Amygdala (tissue), 56 donors: Measurements from ENCODE around the gene TBC1D5.

ENCODE experiments used
- DNase-seq, 56 donors: peaks; one replicate each; lab custom pipeline; 2025; lab: John Stamatoyannopoulos, UW

The TBC1D5 gene

DNA sequence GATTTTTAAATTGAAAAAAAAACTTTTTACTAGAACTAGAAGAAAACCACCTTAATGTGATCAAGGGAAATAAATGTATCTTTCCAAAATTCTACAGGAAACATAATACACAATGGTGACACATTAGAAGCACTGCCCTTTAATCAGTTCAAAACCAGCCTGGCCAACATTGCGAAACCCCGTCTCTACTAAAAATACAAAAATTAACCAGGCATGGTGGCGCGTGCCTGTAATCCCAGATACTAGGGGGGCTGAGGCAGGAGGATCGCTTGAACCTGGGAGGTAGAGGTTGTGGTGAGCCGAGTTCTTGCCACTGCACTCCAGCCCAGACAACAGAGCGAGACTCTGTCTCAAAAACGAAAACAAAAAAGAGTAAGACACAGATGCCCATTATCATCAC lies 134.5 kb downstream of the TBC1D5 start:
- DNase-seq, result no peak

DNA sequence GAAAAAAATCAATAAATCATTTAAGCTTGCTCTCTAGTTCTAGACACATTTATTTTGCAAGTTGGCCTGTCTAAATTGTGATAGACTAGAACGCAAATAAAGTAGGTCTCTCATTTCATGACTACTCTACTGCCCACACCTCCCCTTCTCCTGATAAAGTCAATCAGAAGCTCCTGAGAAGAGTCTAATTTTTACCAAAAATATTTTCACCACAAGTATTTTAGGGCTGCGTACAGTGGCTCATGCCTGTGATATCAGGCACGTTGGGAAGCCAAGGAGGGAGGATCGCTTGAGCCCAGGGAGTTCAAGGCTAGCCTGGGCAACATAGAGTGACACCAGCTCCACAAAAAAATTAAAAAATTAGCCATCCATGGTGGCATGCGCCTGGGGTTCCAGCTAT lies 136.5 kb downstream of the TBC1D5 start:
- no peak for DNase-seq

DNA sequence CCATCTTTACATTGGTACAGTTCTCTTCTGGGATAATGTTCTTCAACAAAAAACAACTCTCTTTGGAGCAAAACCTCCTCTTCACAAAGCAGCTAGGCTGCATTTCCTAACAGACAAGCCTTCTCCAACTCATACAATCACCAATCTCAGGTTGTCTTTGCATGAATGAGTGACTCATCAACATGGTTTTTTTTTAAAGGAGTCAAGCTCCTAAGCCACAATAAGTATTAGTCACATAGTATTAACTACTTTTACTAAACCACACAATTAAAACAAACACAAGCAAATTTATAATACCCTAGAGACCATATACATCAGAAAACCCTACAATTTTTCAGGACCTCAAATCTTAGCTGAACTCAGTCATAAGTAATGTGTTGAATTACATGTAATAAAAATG lies 137.4 kb downstream of the TBC1D5 start:
- no peak for DNase-seq

DNA sequence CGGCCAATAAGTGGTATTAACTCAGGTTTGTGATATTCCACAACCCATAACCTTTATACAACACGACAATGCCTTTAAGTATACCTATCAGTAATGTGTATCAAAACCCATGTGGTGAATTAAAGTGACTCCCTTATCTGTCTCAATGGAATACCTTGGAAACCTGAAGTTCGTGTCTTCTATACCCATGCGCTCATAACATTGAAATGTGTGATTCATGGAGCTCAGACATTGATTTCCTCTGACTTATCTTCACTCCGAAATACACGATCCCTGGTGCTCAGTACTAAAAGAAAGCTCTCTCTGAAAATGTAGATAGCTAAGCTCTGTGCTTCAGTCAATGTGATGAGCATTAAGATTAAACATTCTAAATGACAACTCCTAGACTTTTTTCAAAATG lies 140.3 kb downstream of the TBC1D5 start:
- no peak for DNase-seq

DNA sequence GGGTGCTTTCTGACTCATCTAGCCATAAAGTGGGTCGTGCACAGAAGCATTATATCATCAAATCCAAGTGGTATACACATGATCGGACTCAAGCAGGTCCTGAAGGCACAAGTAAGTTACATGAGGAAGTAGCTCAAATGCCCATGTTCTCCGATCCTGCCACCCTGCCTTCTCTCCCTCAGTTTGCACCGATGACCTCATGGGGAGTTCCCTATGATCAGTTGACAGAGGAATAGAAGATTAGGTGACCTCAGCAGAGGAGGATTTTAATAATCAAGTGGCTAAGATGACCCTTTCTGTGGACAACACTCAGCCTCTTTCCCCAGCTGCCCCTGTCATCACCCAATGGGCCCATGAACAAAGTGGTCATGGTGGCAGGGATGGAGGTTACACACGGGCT lies 149.5 kb downstream of the TBC1D5 start:
- no peak for DNase-seq

DNA sequence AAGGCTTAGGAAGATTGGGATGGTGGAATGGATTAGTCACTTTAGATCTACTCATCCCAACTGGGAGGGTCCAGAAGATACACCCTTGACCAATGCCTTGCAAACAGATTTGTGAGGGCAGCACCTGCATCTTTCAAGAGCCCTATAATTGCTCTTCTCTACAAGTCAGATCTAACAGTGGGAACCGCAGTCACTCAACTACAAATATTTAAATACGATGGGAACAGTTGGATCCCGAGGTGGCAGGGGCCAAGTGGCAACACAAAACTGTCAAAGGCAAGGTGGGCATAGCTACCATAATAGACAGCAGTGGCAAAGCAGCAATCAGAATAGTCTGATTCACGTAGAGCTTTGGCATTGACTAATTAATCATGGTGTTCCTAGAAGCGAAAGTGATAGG lies 152.0 kb downstream of the TBC1D5 start:
- no peak for DNase-seq

DNA sequence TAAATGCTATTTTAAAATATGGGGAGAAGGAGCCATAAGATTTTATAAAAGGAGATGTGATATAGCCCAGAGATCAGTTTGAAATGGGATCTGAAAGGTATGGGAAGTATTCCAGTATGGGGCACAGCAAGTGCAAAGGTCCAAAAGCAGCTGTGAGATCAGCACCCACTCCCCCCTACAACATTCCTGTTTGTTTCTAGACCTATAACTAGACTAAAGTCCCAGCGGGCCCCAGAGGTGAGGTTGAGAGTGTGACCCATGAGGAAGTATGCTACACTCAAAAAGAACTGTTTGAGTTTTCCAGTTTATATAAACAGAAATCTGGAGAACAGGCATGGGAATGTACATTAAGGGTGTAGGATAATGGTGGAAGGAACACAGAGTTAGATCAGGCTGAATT lies 152.5 kb downstream of the TBC1D5 start:
- no peak for DNase-seq

DNA sequence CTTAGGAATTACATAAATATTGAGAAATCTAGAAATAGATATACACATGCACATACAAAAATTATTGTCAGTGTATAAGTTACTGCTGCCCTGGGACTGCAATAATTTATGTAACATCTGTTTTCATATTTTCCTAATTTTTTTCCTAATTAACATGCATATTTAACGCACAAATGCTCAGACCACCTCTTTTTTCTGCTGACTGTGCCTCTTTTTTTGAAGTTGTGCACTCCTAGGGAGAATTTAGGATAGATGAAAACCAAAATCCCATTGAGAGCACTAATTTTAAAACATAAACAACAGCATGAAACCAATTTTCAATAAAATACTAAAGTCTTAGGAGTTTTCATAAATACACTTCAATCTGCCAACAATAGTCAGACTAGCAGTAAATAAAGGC lies 154.0 kb downstream of the TBC1D5 start:
- DNase-seq, result no peak

DNA sequence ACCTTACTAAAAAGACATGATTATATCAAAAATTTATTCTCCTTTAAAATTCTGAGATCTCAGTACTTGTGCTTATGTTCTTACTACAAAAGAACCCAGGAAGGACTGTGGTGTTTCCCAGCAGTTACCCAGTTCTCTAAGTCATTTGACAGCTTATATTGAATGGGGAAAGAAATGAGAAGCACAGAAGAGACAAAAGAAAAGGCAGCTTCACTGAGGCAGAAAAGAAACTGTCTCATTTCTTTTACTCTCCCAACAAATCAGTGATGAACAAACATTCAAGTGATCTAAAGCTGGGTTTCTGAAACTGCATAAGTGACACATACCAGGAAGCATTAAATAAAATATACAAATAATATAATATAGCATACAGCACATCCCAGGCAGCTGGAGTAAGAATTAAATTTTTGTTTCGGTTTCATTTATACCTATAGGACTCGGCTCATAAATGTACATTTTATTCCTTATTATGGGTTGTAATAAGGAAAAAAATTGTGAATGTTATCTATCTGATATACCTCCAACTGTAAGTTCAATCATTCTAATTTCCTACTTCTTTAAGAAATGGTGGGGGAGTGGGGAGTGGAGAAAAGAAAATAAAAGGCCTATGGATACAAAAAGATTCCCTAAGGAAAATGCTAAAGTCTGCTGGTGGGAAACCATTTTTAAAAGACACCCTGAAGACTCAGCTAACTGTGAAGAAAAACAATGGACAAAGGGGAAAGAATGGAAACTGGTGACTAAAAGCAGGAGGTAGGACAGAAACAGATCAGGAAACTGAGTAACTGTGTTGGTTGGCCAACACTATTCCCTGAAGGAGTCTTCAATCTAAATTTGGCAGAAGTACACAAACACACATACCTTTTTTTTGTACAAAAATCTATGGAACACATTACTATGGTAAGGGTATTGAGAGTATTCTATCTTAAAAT lies 156.8 kb downstream of the TBC1D5 start:
- DNase-seq, result no peak

- DNase-seq, result no peak
These were observed 158.4 kb downstream of the TBC1D5 start for GRCh38 chr3:17584066-17584465.

DNA sequence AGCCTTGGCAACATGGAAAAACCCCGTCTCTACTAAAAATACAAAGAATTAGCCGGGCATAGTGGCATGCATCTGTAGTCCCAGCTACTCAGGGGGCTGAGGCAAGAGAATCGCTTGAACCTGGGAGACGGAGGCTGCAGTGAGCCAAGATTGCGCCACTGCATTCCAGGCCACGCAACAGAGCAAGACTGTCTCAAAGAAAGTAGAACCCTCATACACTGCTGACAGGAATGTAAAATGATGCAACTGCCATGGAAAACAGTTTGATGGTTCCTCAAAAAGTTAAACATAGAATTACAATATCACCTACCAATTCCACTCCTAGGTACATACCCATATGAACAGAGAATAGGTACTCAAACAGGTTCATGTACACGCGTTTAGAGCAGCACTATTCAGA lies 158.9 kb downstream of the TBC1D5 start:
- DNase-seq, result no peak

GRCh38 chr3:17581421-17582080 lies 160.9 kb downstream of the TBC1D5 start:
- DNase-seq, result no peak

DNA sequence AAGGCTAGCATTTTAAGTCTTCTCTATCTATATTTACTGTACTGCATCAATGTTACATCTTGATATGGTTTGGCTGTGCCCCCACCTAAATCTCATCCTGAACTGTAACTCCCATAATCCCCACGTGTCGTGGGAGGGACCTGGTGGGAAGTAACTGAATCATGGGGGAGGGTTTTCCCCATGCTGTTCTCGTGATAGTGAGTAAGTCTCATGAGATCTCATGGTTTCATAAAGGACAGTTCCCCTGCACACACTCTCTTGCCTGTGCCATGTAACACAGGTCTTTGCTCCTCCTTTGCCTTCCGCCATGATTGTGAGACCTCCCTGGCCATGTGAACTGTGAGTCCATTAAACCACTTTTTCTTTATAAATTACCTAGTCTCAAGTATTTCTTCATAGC lies 161.5 kb downstream of the TBC1D5 start:
- no peak for DNase-seq

DNA sequence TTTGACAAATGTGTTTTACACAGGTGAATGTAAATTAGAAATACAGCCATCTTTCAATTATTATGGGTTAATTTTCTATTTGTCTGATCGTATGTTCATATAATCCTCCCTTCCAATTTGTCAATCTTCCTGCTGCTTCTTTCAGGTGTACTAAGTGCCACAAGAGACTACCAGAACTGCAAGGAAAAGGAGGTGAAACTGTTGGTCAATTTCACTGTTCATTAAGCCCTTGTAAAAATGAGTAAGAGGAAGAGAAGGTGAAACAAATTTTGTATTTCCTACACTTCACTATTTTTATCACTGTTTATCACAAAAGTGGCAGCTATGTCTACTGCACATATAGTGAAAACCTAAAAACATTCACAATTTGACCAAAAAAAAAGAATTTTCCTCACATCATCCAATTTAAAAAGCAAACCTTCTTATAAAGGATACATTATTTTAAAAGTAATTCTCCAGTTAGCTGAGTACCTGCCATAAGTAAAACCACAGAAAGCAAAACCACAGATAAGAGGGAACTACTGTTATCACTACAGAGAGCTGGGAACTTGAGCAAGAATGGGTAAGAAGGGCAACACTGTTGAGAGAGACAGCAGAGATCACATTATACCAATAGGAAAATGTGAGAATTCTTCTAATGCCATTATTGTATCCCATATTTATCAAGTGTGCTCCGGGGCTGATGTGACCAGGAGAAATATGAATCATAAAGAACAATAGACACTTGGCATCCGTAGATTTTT lies 163.0 kb downstream of the TBC1D5 start:
- no peak for DNase-seq

GRCh38 chr3:17577796-17578520 lies 164.5 kb downstream of the TBC1D5 start:
- DNase-seq, result no peak

DNA sequence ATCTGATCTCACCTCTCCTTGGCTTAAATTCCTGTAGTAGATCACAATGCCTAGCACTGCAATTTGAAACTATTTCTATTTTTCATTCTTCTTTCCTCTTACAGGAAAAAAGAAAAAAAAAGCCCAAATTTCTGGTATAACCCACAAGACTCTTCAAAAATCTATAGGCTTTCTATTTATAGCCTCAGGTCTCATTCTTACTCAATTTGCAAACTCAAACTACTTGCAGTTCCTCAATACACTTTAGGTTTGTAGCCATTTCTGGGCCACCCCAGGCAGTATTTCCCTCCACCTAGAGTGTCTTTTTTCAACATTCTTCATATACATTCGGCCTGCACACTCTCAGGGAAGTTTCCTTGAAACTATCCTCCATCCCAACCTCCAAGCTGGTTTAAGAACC lies 169.0 kb downstream of the TBC1D5 start:
- no peak for DNase-seq

- no peak for DNase-seq
These were observed 170.7 kb downstream of the TBC1D5 start for GRCh38 chr3:17571686-17572085.

GRCh38 chr3:17562845-17563244 lies 179.6 kb downstream of the TBC1D5 start:
- no peak for DNase-seq

- no peak for DNase-seq
These were observed 183.9 kb downstream of the TBC1D5 start for GRCh38 chr3:17558565-17558964.

DNA sequence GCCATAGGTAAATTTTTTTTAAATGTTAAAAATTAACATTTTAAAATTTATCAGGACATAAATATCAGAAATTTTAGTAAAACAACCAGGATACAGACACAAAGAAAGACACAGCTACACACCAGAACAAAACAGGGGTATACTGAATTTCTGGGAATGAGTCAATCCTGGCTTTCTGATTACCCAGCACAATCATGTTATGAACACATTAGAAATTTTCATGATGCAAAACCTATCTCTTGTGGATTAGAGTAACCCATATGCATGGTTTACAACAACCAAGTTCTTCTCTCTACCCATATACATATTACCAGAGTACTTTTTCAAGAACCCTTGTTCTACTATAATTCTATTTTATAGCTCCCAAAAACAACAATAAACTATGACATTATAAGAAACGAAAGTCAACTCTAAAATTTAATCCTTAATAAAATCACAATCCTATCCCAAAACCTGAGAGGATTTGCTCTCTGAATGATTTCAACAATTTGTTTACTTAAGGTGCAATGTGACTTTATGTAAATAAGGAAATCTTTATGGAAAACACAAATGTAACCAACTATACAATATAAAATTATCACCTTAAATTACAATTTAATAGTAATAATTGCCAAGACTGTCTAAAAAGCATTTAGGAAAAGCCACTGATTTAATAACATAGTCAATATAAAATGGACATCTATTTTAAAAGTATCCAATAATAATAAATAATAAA lies 184.5 kb downstream of the TBC1D5 start:
- DNase-seq, result no peak
